IMR-90 (cell line): Measurements from ENCODE around the gene CABP4. TPM values are rescaled to one million over a fixed set of nuclear protein-coding genes. Genes with fewer than 3 reads are reported as not detected.

Experiments used
- ATAC-seq: fragments of 200-7000 bp; cut with Tn5 transposase; 2 replicates; pipeline ENCODE4 v1.9.1; 2020; ENCODE audit warnings: low read depth, mild to moderate bottlenecking, moderate library complexity
- BruUV-seq: library from RNA; stranded (reverse); fragments of 400-500 nt; replicated peaks from 2 replicates; lab custom pipeline; 2021; lab: Mats Ljungman, UMichigan
- CTCF ChIA-PET: fragments of 300-600 bp; formaldehyde crosslinking; extraction: SDS; loops from one replicate; lab custom pipeline; 2021; ENCODE audit warnings: antibody characterized with exemption; lab: Yijun Ruan, JAX
- POLR2A ChIA-PET: fragments of 300-600 bp; sonication (Branson Sonifier 250); formaldehyde crosslinking; loops from one replicate; lab custom pipeline; 2022; ENCODE audit warnings: antibody characterized with exemption; ENCODE audit not compliant: unreplicated experiment; lab: Charles Lee
- DNase-seq: peaks from one replicate; pipeline ENCODE4 v3.0.0; 2013
- H2AFZ ChIP-seq: replicated peaks from 2 replicates; pipeline ENCODE3; 2013; ENCODE audit warnings: low read length, mild to moderate bottlenecking; ENCODE audit not compliant: poor library complexity
- H2AK5ac ChIP-seq: 2 replicates; pipeline ENCODE4 v1.6.1; 2013; ENCODE audit warnings: low read depth, low read length, inconsistent platforms
- H2AK9ac ChIP-seq: replicated peaks from 2 replicates; pipeline ENCODE3; 2013; ENCODE audit warnings: mild to moderate bottlenecking, low read depth, low read length, moderate library complexity; ENCODE audit not compliant: poor library complexity
- H2BK120ac ChIP-seq: 2 replicates; pipeline ENCODE4 v1.6.1; 2013; ENCODE audit warnings: low read depth, low read length, inconsistent platforms
- H2BK15ac ChIP-seq: 3 replicates; pipeline ENCODE4 v1.6.1; 2013; ENCODE audit warnings: low read depth, low read length, inconsistent platforms
- H2BK20ac ChIP-seq: 2 replicates; pipeline ENCODE4 v1.6.1; 2013; ENCODE audit warnings: low read depth, mild to moderate bottlenecking, inconsistent platforms, low read length, moderate library complexity
- H2BK5ac ChIP-seq: 2 replicates; pipeline ENCODE4 v1.6.1; 2013; ENCODE audit warnings: mild to moderate bottlenecking, low read depth, low read length, inconsistent platforms; ENCODE audit not compliant: poor library complexity, severe bottlenecking
- H3K14ac ChIP-seq: replicated peaks from 2 replicates; pipeline ENCODE4 v1.6.1; 2013; ENCODE audit warnings: low read depth, low read length, inconsistent platforms
- H3K18ac ChIP-seq: 2 replicates; pipeline ENCODE4 v1.6.1; 2013; ENCODE audit warnings: low read depth, low read length, control low read depth
- H3K23ac ChIP-seq: 2 replicates; pipeline ENCODE4 v1.6.1; 2013; ENCODE audit warnings: low read depth, low read length, inconsistent platforms
- H3K27ac ChIP-seq: 2 replicates; pipeline ENCODE4 v1.5.1; 2013; ENCODE audit warnings: mild to moderate bottlenecking, control low read depth, low read length; ENCODE audit not compliant: insufficient read depth
- H3K27me3 ChIP-seq: 2 replicates; pipeline ENCODE4 v1.6.1; 2013; ENCODE audit warnings: low read length; ENCODE audit not compliant: control insufficient read depth, insufficient read depth
- H3K36me3 ChIP-seq: 2 replicates; pipeline ENCODE4 v1.6.1; 2013; ENCODE audit warnings: low read length, mixed read lengths; ENCODE audit not compliant: control insufficient read depth, insufficient read depth
- H3K4ac ChIP-seq: 2 replicates; pipeline ENCODE4 v1.6.1; 2013; ENCODE audit warnings: low read depth, low read length, inconsistent platforms
- H3K4me1 ChIP-seq: 2 replicates; pipeline ENCODE4 v1.6.1; 2013; ENCODE audit warnings: low read length, mixed read lengths; ENCODE audit not compliant: control insufficient read depth, insufficient read depth
- H3K4me2 ChIP-seq: 2 replicates; pipeline ENCODE4 v1.6.1; 2013; ENCODE audit warnings: low read depth, mild to moderate bottlenecking, control low read depth, low read length, moderate library complexity
- H3K4me3 ChIP-seq: 2 replicates; pipeline ENCODE4 v1.5.1; 2013; ENCODE audit warnings: low read depth, mild to moderate bottlenecking, control low read depth, low read length, moderate library complexity; ENCODE audit not compliant: insufficient read depth
- H3K56ac ChIP-seq: 2 replicates; pipeline ENCODE4 v1.6.1; 2013; ENCODE audit warnings: low read length, inconsistent platforms; ENCODE audit not compliant: insufficient read depth; ENCODE audit errors: extremely low read depth
- H3K79me1 ChIP-seq, 2 experiments: 2 replicates each; pipeline ENCODE4 v1.6.1; 2013; ENCODE audit warnings: low read length in 2 of 2, inconsistent platforms in 1 of 2, low read depth in 1 of 2
- H3K9ac ChIP-seq: 2 replicates; pipeline ENCODE4 v1.6.1; 2013; ENCODE audit warnings: low read depth, low read length, control low read depth
- H3K9me1 ChIP-seq: 2 replicates; pipeline ENCODE4 v1.6.1; 2013; ENCODE audit warnings: low read length, inconsistent platforms; ENCODE audit not compliant: insufficient read depth
- H3K9me3 ChIP-seq: 2 replicates; pipeline ENCODE4 v1.6.1; 2013; ENCODE audit warnings: low read length; ENCODE audit not compliant: control insufficient read depth, insufficient read depth
- H4K20me1 ChIP-seq: 2 replicates; pipeline ENCODE4 v1.6.1; 2013; ENCODE audit warnings: low read length, inconsistent platforms; ENCODE audit not compliant: insufficient read depth
- H4K5ac ChIP-seq: 2 replicates; pipeline ENCODE4 v1.6.1; 2013; ENCODE audit warnings: mild to moderate bottlenecking, low read depth, low read length, control low read depth
- H4K8ac ChIP-seq, 2 experiments: 2 replicates each; pipeline ENCODE4 v1.6.1; 2013; ENCODE audit warnings: low read depth in 2 of 2, low read length in 2 of 2, control low read depth in 1 of 2, inconsistent platforms in 1 of 2
- H4K91ac ChIP-seq: 2 replicates; pipeline ENCODE4 v1.6.1; 2013; ENCODE audit warnings: low read depth, low read length, inconsistent platforms; ENCODE audit not compliant: insufficient read depth
- BHLHE40 ChIP-seq: fragments of 150-350 bp; IDR thresholded peaks from 2 replicates; pipeline ENCODE4 v1.6.1; 2016; ENCODE audit warnings: mild to moderate bottlenecking, low read depth, low read length
- CEBPB ChIP-seq: IDR thresholded peaks from 2 replicates; pipeline ENCODE4 v1.6.1; 2012; ENCODE audit warnings: low read depth, low read length, improper control_type of control experiment
- CHD1 ChIP-seq: IDR thresholded peaks from 2 replicates; pipeline ENCODE4 v1.6.1; 2012; ENCODE audit warnings: low read depth, low read length, improper control_type of control experiment
- MAFK ChIP-seq: IDR thresholded peaks from 2 replicates; pipeline ENCODE4 v1.6.1; 2012; ENCODE audit warnings: low read depth, low read length, improper control_type of control experiment
- MAZ ChIP-seq: IDR thresholded peaks from 2 replicates; pipeline ENCODE4 v1.6.1; 2012; ENCODE audit warnings: low read depth, mild to moderate bottlenecking, low read length, improper control_type of control experiment, moderate library complexity, borderline replicate concordance
- MXI1 ChIP-seq: IDR thresholded peaks from 2 replicates; pipeline ENCODE4 v1.6.1; 2012; ENCODE audit warnings: low read depth, mild to moderate bottlenecking, low read length, moderate library complexity, borderline replicate concordance
- NFE2L2 ChIP-seq: fragments of 150-350 bp; IDR thresholded peaks from 2 replicates; pipeline ENCODE4 v1.6.1; 2016; ENCODE audit warnings: low read depth, mild to moderate bottlenecking, low read length
- POLR2A ChIP-seq: IDR thresholded peaks from 2 replicates; pipeline ENCODE4 v1.6.1; 2012; ENCODE audit warnings: mild to moderate bottlenecking, low read depth, low read length
- RAD21 ChIP-seq: IDR thresholded peaks from 2 replicates; pipeline ENCODE4 v1.6.1; 2012; ENCODE audit warnings: low read length, improper control_type of control experiment
- RCOR1 ChIP-seq: IDR thresholded peaks from 2 replicates; pipeline ENCODE4 v1.6.1; 2012; ENCODE audit warnings: mild to moderate bottlenecking, low read length, improper control_type of control experiment; ENCODE audit not compliant: insufficient replicate concordance
- RFX5 ChIP-seq: IDR thresholded peaks from 2 replicates; pipeline ENCODE4 v1.8.0; 2012; ENCODE audit warnings: low read depth, mild to moderate bottlenecking, low read length, moderate library complexity
- SMC3 ChIP-seq: fragments of 150-350 bp; IDR thresholded peaks from 2 replicates; pipeline ENCODE4 v1.6.1; 2016; ENCODE audit warnings: low read depth, mild to moderate bottlenecking, antibody characterized with exemption, low read length, moderate library complexity
- WGBS, 2 experiments: methylation state at CpG; one replicate each; pipeline versions ENCODE4 v1.1.5 to v1.1.7; 2013; ENCODE audit warnings: missing lambda C conversion rate in 2 of 2; ENCODE audit not compliant: insufficient read length in 1 of 2; ENCODE audit errors: extremely low coverage in 2 of 2; 5-methylcytosine and 5-hydroxymethylcytosine counted together
- dilution Hi-C: fragments of 300-500 bp; cut with HindIII; formaldehyde crosslinking; loops from one replicate; pipeline ENCODE4 v1.14.3; 2018; ENCODE audit warnings: low sequenced_read_pairs; ENCODE audit not compliant: unreplicated experiment
- in situ Hi-C: fragments of 300-500 bp; cut with MboI; formaldehyde crosslinking; loops from 3 replicates; pipeline ENCODE4 v1.14.3; 2019; ENCODE audit warnings: low sequenced_read_pairs, inconsistent platforms, mixed read lengths
- intact Hi-C: fragments of 100-400 bp; cut with micrococcal nuclease; formaldehyde crosslinking; loops from 2 replicates; pipeline ENCODE4 v1.10.0; 2022
- polyA plus RNA-seq, 3 experiments: library from polyadenylated mRNA; depleted of rRNA; stranded (reverse); fragments of >200 nt; gene quantifications; 2 replicates each; pipeline ENCODE4 v1.2.3, GENCODE V29; 2012; ENCODE audit warnings: low replicate concordance in 1 of 3
- total RNA-seq: library from RNA; depleted of rRNA; stranded (reverse); fragments of >200 nt; gene quantifications from 2 replicates; pipeline ENCODE4 v1.2.3, GENCODE V29; 2012
- TF ChIP-seq, protein P1 (sequence below): fragments of 150-350 bp; IDR thresholded peaks from 2 replicates; pipeline ENCODE4 v1.6.1; 2016; ENCODE audit warnings: low read depth, mild to moderate bottlenecking, low read length, moderate library complexity, borderline replicate concordance
- TF ChIP-seq, protein P2 (sequence below): fragments of 150-350 bp; IDR thresholded peaks from 2 replicates; pipeline ENCODE4 v1.6.1; 2017; ENCODE audit warnings: mild to moderate bottlenecking, antibody characterized with exemption, low read length, low read depth
- TF ChIP-seq, protein P3 (sequence below): conservative IDR thresholded peaks from 2 replicates; pipeline ENCODE4 v1.5.1; 2012; ENCODE audit warnings: mild to moderate bottlenecking, low read depth, low read length, improper control_type of control experiment

CABP4 gene
- total and polyA plus RNA-seq, 2 of the 4 experiments (the other 2 are of a cell fraction), result not detected

GRCh38 chr11:67466367-67466766 is 11.2 kb downstream of the CABP4 start:
- CTCF ChIA-PET, result no interaction called here
- H3K27me3 ChIP-seq, result no peaks in the 10 kb centered on the region; the same call in 1 of the 2 replicates
- intact Hi-C loops, result no loop called here

More at GRCh38 chr11:67466367-67466766, 11.2 kb downstream of the CABP4 start:
- in situ Hi-C loops, result no loop called here
- Histone ChIP-seq H3K4ac (no peak overlapping the region), H3K9me1 (peaks cover 12% of the 10 kb centered on the region), H3K9me3 (no peaks in the 10 kb centered on the region), H3K27ac (no peak overlapping the region), H3K4me2 (no peak overlapping the region), H3K79me1 (peaks cover 4 to 24% of the 10 kb centered on the region in 2 experiments; a peak in 2 of 4 replicates), H3K4me1 (peaks cover 9% of the 10 kb centered on the region), H2BK20ac (no peak overlapping the region), H4K91ac (no peak overlapping the region), H2BK120ac (no peak overlapping the region), H3K23ac (no peak overlapping the region), H2AK9ac (peak overlapping the region; percentile 45), H2AFZ (no peak overlapping the region), H3K36me3 (peaks cover 2% of the 10 kb centered on the region; the same call in 1 of the 2 replicates), H4K5ac (no peak overlapping the region), H3K18ac (no peak overlapping the region), H2AK5ac (peak overlapping the region; percentile 33; the same call in 1 of the 2 replicates), H2BK5ac (no peak overlapping the region), H4K8ac (no peak overlapping the region), H4K20me1 (no peaks in the 10 kb centered on the region), H3K4me3 (no peak overlapping the region), H3K9ac (no peak overlapping the region), H3K56ac (no peak overlapping the region), H2BK15ac (no peak overlapping the region), H3K14ac (no peak overlapping the region)
- ATAC-seq (no peak), DNase-seq (no peak)
- POLR2A ChIA-PET, result interaction anchor here (0.6 kb wide), 1 partner anchor 93 kb away, joined by 11 read pairs; no protein-coding TSS in a partner anchor
- dilution Hi-C loops, result no loop called here
- 100% methylated on average over 1 of the region's 5 CpGs; no CpG with 5 or more reads in 1 of the 2 experiments for WGBS, 2 experiments
- BruUV-seq, result no TSS peak
- TF ChIP-seq CHD1 (no peak), BHLHE40 (no peak), NFE2L2 (no peak), RFX5 (no peak), RAD21 (no peak), MAFK (no peak), POLR2A (no peak), MAZ (no peak), CEBPB (no peak), RCOR1 (no peak), SMC3 (no peak), MXI1 (no peak)
- TF ChIP-seq, protein P1, sequence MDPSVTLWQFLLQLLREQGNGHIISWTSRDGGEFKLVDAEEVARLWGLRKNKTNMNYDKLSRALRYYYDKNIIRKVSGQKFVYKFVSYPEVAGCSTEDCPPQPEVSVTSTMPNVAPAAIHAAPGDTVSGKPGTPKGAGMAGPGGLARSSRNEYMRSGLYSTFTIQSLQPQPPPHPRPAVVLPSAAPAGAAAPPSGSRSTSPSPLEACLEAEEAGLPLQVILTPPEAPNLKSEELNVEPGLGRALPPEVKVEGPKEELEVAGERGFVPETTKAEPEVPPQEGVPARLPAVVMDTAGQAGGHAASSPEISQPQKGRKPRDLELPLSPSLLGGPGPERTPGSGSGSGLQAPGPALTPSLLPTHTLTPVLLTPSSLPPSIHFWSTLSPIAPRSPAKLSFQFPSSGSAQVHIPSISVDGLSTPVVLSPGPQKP, result no peak
- TF ChIP-seq, protein P2, sequence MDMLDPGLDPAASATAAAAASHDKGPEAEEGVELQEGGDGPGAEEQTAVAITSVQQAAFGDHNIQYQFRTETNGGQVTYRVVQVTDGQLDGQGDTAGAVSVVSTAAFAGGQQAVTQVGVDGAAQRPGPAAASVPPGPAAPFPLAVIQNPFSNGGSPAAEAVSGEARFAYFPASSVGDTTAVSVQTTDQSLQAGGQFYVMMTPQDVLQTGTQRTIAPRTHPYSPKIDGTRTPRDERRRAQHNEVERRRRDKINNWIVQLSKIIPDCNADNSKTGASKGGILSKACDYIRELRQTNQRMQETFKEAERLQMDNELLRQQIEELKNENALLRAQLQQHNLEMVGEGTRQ, result no peak
- TF ChIP-seq, protein P3, sequence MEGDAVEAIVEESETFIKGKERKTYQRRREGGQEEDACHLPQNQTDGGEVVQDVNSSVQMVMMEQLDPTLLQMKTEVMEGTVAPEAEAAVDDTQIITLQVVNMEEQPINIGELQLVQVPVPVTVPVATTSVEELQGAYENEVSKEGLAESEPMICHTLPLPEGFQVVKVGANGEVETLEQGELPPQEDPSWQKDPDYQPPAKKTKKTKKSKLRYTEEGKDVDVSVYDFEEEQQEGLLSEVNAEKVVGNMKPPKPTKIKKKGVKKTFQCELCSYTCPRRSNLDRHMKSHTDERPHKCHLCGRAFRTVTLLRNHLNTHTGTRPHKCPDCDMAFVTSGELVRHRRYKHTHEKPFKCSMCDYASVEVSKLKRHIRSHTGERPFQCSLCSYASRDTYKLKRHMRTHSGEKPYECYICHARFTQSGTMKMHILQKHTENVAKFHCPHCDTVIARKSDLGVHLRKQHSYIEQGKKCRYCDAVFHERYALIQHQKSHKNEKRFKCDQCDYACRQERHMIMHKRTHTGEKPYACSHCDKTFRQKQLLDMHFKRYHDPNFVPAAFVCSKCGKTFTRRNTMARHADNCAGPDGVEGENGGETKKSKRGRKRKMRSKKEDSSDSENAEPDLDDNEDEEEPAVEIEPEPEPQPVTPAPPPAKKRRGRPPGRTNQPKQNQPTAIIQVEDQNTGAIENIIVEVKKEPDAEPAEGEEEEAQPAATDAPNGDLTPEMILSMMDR, result no peak
